HG02798 (cell line): ENCODE measurements around the gene L3MBTL4.
"Not testable (repeated sequence)": the region's sequence is repeated elsewhere in the genome, so short reads cannot be mapped to it uniquely, and the experiment has no call there.

ENCODE experiments used
- ATAC-seq: cut with Tn5 transposase; IDR thresholded peaks from one replicate; pipeline ENCODE4 v1.9.1; 2021; ENCODE audit warnings: mild to moderate bottlenecking; ENCODE audit not compliant: unreplicated experiment, poor library complexity

Gene L3MBTL4

DNA sequence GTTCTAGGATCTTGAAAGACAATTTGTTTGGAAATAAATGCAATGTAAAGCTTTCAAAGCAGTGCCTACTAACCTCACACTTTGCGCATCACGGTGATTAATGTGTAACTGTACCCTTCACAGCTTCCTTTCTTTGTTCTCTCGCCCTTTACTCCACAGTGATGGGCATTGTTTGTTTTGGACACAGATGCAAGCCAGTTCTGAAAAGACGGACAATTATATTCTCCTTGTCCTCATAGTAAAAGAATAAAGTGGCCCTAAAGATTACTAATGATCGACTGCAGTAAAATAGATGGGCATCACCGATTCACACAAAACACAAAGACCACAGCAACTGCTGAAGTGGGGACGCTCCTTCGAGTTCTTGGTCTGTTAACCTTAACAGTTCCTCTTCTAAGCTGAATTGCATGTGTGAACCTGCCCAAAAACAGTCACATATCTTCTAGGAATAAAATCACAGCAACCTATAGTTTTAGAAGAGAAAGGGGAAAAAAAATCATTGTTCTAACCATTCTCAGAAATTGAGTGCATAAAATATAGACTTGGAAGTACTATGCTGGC, 7.7 kb downstream of the L3MBTL4 start:
- ATAC-seq = no peak

DNA sequence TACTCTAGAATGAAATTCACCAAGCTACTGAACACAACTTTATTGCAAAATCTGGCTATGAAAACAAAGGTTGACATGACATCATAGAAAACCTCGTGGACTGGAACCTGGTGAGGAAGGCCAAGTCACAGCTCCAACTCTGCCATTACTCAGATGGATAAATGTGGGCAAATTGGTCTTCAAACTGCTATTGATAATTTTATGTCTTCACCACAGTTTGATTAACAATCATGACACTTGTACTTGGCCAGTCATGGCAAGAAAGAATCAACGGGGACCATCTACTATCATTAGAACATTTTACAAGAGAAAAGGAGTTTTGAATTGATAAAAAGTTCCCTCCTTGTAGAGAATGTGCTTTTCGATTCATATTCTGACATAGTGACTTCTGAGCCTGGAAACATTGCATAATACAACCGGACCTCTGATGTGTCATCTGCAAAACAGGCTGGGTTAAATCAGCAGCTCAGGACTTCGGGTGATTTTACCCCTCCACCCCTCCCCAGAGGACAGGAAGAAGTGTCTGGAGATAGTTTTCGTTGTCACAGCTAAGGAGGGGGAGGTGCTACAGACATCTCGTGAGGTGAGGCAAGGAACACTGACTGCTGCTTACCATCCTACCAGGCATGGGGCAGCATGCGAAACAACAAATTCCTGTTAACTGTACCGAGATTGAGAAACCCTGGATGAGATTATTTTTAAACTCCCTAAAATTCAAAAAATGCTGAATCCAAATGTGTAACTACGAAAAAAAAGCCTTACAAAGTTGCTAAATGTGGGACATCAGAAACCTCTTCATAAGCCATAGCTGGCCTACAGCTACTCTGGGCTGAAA, 8.4 kb downstream of the L3MBTL4 start:
- ATAC-seq = no peak

DNA sequence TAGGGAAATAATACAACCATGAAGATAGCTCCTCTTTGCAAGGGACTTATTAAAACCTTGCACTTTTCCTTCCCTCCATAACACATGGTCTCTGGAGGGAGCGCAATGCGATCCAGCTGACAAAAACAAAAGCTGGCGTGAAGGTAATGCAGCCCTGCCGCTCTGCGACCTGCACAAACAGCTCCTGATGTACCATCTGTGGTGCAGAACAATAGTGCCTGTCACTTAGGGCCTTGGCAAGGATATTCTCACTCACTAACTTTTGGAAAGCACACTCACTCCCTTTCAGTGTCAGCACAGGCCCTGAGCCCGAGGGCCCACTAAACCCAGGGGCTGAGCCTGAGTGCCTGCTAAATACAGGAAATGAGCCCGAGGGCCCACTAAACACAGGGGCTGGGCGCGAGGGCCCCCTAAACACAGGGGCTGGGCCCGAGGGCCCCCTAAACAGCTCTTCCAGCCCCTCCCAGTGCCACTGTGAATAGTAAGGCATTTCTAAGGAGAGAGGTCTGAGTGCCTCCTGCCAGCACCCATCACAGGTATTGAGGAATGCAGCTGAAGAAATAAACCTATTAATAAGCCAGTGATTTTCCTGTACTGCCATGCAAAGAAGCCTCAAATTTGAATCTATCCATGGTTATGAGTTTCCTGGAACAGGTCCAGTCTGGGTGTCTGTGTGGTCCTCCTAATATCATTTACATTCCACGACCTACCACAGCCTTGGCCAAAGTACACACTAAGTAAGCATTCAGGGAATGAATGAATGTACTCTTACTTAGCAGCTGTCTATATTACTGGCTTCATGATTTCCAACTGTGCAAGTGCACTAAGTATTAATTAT, 9.3 kb downstream of the L3MBTL4 start:
- ATAC-seq = no peak

DNA sequence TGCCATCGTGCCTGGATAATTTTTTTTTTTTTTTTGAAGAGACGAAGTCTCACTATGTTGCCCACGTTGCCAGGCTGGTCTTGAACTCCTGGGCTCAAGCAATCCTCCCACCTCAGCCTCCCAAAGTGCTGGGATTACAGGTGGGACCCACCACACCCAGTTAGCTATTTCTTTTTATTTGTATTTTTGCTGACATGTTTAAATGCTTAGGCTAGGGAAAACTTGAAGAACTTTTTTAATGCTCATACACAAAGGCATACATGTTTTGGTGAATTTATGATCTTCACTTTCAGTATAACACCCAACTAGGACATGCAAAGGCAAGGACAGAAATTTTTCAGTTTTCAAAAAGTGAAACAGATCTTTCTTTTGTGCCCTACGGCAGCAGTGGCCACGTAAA, 9.9 kb downstream of the L3MBTL4 start:
- no peak for ATAC-seq

DNA sequence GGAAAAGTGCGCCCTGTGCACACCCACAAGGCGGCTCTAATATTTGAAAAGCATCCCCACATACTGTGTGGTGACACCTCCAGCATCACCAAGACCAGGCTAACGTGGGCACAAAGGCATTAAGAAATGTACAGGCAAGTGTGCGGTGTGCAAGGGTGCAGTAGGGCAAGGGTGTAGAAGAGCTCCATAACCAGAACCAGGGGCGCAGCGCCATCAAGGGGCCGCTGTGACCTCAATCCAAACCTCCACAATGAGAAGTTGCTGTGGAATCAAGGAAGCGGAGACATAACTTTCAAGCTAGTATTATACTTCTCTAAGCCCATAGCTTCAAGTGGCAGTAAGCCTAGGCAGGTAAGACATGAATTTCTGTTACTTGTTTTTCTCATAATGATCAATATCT, 13.0 kb downstream of the L3MBTL4 start:
- no peak for ATAC-seq

DNA sequence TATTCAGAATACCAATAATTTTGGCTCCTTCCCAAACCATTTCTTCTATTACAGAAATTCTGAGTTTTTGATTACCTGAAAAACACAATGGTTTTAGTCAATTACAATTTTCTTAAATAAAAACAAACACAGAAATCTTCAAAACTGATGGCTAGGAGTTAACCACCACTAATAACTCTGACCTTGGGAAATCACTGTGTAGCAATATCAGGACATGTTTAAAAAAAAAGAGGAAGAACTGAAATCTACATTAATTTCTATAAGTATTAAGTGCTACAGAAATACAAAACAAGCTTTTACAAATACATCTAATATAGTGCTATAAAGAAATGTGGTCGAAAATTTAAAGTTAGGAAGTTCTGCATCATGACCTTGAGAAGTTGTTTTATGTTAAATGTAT, 14.9 kb downstream of the L3MBTL4 start:
- no peak for ATAC-seq

DNA sequence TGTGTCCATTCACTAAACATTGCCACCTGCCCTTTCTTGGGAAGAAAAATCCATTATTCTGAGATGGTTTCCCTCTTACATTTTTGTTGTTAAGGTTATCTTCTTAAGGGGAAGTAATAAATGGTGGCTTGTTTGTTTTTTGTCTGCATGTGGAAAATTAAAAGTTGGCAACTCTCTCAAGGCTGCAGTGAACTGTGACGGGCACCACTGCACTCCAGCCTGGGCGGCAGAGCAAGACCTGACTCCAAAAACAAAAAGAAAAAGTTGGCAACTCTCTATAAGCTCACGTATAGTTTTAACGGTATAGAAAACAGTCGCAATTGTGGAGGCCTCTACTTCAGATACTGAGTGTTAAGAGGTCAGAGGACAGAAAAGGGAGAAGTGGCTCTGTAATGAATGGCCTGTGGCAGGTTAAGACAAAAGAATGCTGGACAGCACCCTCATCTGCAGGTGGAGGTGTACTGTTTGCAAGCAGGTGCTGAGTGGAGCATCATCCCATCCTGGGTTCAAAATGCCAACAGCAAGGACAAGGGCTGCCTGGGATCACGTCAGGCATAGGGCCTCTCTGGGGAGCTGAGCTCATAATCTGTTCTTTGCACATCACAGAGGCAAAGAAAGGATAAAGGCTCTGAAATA, 16.7 kb downstream of the L3MBTL4 start:
- no peak for ATAC-seq

DNA sequence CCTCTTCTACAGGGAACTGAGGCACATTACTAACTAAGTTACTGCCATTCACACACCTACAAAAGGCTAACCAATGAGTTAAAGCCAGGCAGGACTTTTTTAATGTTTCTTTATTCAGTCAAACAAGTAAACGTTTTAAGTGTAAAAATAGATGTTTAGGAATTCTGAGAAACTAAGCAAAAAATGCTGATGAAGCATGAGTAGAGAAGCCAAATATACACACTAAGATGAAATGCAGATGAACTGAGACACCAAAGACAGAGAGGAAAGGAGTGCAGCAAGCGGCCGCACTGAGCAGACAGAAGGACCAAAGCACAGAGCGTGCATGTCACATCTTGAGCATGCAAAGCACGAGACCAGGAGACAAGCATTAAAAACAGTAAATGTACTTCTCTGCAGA, 17.9 kb downstream of the L3MBTL4 start:
- no peak for ATAC-seq

DNA sequence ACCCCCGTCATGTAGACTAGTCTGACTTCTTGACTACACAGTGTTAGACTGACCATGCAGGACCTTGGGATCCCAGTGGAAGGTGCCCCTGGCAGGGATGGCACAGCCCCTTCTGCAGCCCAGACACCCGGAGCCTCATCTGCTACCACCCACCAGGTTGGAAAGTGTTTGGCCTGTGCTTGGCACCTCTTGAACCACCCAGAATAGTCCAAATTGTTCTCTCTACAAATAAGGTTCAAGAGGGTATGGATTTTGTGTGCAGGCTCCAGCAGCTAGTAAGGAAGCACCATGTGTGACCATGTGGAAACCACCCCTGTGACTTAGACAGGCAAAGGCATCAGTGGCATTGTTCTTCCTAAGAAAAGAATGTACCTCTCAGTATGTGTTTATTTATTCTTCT, 18.4 kb downstream of the L3MBTL4 start:
- no peak for ATAC-seq

DNA sequence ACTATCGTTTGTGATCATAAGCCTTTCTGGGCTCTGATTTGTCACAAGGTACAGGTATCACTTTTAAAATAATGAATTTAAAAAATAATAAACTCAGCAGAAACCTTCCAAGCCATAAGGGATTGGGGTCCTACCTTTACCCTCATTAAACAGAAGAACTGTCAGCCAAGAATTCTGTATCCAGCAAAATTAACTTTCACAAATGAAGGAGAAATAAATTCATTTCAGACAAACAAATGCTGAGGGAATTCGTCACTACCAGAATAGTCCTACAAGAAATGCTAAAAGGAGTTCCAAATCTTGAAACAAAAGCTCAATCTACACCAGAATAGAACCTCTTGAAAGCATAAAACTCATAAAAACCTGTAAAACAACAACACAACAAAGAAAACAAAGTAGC, 25.7 kb downstream of the L3MBTL4 start:
- ATAC-seq = no peak

DNA sequence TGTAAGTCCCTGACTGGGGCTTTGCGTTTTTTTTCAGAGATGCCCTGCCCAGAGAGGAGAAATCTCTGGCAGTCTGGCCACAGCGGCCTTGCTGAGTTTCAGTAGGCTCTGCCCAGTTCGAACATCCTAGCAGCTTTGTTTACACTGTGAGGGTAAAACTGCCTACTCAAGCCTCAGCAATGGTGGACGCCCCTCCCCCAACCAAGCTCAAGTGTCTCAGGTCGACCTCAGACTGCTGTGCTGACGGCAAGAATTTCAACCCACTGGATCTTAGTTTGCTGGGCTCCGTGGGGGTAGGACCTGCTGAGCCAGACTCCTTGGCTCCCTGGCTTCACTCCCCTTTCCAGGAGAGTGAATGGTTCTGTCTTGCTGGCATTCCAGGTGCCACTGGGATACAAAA, 31.7 kb downstream of the L3MBTL4 start:
- no peak for ATAC-seq

DNA sequence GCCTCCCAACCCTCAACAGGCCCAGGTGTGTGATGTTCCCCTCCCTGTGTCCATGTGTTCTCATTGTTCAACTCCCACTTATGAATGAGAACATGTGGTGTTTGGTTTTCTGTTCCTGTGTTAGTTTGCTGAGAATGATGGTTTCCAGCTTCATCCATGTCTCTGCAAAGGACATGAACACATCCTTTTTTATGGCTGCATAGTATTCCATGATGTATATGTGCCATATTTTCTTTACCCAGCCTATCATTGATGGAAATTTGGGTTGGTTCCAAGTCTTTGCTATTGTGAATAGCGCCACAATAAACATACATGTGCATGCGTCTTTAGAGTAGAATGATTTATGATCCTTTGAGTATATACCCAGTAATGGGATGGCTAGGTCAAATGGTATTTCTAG, 37.2 kb downstream of the L3MBTL4 start:
- not testable (repeated sequence) for ATAC-seq

DNA sequence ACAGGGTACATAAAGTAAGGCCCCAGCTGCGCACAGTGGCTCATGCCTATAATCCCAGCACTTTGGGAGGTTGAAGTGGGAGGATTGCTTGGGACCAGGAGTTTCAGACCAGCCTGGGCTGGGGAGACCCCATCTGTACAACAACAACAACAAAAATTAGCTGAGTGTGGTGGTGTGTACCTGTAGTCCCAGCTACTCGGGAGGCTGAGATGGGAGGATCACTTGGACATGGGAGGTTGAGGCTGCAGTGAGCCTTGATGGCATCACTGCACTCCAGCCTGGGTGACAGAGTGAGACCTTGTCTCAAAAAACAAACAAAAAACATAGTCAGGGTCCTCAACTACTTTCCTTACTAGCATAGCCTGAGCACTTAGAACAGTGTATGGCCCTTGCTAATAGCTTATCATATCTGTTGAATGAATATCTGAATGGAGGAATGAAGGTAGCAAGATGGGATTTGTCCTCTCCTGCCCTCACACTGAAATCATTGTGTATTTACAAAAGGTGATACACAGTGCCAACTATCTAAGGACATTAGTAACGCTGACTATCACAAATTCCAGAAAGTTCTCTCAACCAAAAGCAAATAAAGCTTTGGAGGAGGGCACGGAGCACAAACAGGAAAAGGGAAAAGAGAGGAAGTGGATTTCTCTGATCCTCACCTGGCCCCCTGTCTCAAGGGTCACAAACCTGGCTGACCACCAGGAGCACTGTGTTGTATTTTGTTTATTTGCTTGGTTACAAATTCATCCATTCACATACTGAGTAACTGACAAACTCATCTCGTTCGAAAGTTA, 38.1 kb downstream of the L3MBTL4 start:
- ATAC-seq = no peak

DNA sequence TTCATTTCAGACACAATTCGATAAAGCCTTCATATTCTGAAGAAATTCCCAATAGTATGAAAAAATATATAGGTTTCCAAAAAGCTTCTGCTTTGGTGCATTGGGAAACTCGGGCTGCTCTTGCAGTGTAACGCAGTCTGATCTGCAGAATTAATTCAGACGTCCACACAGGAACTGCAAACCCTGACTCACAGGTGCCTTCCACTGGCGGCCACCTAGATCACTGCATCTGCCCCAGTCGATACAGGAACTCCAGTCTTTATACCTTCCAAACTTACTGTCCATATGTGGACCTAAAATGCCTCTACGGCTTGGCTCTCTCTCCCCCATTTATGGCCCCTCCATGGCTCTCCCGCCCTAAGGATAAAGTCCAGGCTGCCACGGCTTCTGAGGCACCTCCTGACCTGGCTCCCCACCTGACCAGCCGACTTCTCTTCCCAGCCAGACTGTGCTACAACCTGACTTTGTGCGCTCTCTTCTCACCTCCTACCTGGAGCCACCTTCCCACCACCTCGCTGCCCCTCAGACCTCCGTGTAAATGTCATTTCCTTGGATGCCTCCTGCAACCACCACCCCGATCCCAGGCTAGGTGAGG, 39.7 kb downstream of the L3MBTL4 start:
- ATAC-seq = no peak

DNA sequence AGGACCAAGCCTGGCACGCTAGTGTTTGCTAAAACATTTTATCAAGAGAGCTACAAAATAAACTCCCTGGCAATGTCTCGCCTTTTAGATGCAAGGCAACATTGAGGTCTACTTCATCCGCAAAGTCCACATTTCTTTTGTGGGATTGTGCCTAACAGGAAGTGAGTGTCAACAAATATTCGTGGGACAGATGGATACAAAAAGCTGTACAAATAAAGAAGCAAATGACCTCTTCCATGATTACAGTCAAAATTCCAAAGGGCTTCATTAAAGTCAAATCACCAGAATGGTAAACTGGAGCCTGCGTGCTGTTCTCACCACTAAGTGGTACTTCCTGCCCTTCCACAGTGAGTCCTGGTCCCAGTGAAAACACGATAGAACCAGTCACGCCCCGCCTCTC, 40.4 kb downstream of the L3MBTL4 start:
- no peak for ATAC-seq

DNA sequence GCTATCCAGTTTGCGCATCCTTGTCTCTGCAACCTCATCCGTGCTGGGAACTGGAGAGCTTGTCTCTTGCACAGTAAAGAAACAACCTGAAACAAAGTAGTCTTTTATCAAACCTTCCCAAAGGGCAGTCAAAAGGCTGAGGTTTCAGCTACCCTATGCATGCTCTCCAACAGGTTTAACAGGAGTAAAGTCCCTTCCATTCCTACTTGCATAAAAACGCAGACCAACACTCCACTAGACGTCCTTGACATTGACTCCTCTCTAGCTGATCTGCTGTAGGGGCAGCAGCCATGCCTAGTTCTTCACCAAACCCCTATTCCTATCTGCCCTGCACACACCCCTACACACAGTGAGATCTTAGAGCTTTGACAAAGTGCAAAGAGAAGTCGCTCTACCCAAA, 41.5 kb downstream of the L3MBTL4 start:
- no peak for ATAC-seq

DNA sequence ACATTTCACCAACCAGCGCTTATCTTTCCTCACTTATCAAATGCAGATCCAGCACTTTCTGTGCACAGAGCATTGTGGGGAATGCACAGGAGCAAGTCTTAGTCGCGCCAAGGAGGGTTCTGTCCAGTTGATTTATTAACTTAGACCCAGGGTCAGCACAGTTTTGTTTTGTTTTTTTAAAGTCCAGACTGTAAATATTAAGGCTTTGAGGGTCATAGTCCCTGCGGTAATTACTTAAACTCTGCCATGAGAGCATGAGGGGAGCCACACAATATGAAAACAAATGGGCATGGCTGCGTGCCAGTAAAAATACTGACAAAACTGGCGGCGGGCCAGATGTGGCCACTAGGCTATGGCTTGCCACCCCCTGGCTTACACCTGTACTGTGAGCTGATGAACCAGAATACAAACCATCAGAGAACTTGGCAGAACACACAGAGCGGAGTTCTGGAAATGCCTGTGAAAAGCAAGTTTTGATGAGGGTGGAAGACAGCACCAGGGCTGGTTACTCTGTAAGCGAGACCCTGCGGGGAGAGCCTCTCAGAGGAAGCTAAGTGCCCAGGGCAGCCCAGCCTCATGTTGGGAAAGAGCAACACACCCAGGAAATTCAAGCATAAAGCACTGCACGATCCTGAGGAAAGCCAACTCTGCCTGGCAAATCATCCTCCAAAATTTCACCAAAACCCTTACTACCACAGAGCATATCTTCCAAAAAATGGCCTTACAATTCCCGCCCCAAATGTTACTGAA, 43.6 kb downstream of the L3MBTL4 start:
- no peak for ATAC-seq

DNA sequence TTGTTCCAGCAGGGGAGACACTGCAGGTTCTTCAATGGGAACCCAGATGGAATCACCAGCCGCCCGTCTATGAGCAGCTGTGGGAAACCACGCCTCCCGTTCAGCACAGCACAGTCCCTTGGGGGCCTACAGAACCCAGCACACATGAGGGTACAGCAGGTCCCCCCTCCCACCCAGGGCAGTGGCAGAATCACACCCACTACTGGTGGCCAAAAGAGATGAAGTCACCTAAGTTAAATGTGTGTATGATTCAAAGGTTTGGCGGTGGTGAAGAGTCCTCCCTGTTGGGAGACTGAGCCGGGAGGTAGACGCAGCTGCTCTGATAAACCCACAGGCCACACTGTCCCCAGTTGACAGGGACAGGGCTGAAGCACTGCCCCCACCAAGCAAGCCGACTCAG, 44.3 kb downstream of the L3MBTL4 start:
- no peak for ATAC-seq

DNA sequence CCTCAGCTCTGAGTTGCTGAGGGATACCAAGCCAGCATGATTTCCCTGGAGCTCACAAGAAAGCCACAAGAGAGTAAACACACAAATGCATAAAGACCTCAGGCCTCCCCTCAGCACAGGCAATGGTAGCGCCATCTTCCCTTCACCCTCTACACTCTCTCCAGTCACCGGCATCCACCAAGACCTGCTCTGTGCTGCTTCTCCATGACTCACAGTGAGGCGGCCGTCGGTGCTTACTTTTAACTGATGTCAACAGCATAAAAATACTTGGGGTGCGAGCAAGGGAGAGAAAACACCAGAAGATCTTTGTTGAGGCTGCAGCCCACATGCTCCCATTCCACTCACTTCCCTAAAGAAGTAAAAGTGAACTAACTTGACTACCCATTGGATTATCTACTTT, 46.7 kb downstream of the L3MBTL4 start:
- no peak for ATAC-seq
